ENCODE measurements around the gene TMEM250.

Gene TMEM250

DNA sequence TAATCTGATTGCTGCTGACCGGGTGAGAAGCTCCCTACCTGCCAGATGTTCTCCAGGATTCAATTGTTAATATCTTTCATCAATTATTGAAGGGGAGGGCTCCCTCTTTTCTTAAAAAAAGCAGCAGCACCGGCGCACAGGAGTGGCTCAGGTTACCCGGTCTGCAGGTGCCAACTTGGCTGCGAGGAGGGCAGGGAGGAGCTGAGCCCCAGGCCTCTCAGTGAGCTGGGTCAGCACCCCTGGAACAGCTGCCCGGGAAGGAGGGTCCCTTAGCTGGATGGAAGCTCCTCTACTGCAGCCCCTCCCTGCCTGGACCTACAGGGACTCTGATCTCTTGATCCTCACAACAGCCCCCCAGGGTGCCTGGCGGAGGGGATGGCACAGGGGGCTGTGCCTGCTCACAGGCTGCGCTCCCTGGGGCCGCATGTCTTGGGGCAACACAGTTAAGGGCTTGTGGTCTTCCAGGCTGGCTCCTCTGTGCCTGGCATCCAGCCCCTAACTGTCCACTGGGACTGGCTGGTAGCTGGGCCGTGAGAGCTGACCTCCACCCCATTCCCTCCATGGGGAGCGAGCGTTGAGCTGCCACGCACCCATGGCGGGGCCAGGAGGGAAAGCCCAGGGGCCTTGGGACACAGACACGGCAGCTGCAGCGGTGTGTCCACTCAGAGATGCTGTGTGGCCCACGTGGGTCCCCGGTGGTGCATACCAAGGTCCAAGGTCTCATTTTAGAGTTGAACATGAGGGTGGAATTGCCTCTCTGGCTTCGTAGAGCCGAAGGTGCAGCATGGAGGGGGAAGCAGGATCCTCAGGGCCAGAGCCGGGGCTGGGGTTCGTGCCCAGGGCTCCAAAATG, 28.6 kb upstream of the TMEM250 start:
- no peak for DNase-seq

DNA sequence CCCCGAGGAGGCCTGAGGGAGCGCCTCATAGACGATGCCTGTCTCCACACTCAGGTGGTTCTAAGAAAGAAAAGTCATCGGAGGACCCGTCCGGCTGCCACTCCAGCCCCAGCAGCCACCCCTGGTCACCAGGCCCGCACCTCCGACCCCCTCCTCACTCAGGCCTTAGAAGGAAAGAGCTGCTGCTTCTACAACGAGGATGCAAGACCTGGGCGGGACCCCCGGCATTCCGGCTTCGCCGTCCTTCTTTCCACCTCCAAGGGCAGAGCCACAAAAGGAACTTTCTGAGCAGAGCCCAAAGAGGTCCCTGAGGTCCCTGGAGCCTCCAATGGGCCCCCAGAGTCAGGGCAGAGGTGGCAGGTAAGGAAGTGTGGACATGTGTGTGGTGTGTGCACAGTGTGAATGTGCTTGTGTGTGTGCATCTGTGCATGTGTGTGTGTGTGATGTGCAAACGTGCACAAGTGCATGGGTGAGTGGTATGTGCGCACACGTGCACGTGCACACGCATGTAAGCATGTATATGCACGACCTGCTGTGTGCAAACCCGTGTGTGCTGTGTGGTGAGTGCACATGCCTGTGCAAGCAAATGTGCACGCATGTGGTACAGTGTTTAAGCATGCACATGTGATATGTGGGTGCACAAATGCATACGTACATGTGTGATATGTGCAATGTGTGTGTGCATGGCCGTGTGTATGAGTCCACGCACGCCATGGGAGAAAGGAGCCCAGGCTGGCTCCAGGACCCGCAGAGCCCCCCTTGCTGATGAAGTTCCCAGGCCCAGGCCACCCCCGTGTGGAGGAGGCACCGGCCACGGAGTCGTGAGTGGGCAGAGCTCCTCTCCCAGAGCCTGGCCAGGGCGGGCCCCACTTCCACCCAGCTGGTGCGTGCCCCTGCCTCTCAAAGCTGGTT, 27.7 kb upstream of the TMEM250 start:
- no peak for DNase-seq

DNA sequence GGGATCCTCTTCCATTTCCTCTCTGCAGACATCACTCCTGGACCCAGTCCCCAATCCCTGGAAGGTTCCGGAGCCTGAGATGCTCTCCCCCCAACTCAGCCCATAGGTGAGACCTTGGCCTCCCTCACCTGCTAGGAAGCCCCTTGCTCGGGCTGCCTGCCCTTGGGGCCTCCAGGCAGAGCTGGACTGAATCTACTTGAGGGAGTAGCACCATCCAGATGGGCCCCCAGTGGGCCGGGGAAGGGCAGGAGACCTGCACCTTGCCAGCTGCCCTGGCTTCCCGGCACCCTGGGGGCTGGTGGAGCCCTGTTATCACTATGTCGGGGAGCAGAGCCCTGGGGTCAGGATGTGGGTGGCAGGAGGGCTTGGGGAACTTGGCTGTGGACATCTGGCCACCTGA, 26.9 kb upstream of the TMEM250 start:
- no peak for DNase-seq

DNA sequence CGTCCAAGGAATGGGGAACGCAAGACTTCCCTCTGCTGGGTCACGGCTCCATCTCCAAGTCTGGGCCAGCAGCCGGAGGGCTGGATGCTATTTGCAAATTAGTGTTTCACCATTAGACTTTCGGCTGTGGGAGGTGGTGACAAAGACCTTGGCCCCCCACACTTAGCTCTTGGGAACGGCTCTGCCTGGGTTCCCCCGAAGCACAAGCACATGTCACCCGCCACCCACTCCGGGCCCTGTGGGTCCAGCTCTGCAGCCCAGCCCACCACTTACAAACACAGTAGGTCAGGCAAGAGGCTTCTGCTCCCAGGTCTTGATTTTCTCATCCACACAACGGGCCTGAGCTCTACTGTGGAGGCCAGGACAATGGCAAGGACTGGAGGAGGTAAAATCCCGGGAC, 25.8 kb upstream of the TMEM250 start:
- no peak for DNase-seq

DNA sequence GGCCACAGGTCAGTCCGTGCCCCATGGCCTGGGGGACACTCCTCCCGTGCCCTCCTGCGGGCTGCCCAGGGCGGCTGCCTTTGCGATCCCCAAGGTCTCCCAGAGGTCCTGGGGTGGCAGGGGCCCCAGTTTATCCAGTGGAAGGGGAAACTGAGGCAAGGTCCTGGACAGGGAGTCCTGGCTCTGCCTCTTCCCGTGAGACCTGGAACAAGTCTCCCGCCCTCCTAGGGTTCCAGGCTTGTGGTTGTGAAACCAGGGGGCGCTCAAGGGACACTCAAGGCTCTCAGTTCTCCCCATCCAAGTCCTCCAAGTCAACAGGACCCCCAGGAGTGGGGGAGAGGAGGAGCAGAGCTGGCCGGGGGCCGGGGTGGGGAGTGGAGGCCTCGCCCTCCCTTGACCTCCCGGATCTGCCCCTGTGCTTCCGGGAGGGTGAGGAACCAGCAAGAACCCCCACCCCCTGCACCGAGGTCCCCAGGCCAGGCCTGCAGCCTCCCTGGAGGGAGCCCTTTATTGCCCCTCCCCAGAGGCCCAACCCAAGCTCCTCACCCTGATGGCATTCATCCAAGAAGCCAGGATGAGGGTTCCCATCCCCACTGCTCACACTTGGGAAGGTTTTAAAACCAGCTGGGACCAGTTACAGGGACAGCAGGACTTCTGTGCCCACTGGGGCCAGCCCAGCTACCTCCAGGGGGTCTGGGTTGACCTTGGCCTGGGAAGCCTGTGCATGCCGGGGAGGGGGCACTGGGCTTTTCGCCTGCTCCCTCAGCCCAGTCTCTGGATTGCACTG, 24.7 kb upstream of the TMEM250 start:
- peak; percentile 5 for DNase-seq

DNA sequence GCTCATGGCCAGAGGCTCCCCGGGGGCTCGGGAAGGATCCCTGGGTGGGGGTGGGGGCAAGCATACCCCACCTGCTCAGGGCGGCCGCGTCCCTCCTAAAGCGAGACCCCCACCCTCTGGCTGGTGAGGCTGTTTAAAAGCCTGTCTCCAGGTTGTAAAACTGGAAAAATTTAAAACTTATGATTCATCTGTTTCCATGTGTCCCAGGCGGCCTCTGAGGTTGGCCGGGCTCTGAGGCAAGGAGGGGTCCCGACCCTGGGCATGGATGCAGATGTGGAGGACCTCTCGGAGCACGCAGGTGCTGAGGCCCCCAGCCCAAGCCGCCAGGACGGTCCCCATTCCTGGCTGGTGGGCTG, 24.2 kb upstream of the TMEM250 start:
- no peak for DNase-seq

DNA sequence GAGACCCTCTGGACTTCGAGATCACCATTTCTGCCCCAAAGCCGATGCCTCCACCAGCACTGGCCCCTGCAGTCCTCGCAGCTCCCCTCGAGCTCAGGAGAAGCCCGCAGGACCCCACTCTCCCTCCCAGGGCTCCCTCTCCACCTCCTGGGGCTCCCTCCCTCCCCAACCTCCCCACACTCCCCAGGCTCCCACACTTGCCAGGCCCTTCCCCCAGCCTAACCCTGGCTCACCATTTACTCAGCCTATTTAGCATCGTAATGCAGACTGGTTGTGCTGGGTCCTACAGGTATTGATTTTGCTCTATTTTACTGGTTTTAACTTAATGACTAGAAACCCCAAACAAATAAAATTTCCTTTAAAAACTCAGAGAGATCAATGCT, 23.7 kb upstream of the TMEM250 start:
- no peak for DNase-seq

DNA sequence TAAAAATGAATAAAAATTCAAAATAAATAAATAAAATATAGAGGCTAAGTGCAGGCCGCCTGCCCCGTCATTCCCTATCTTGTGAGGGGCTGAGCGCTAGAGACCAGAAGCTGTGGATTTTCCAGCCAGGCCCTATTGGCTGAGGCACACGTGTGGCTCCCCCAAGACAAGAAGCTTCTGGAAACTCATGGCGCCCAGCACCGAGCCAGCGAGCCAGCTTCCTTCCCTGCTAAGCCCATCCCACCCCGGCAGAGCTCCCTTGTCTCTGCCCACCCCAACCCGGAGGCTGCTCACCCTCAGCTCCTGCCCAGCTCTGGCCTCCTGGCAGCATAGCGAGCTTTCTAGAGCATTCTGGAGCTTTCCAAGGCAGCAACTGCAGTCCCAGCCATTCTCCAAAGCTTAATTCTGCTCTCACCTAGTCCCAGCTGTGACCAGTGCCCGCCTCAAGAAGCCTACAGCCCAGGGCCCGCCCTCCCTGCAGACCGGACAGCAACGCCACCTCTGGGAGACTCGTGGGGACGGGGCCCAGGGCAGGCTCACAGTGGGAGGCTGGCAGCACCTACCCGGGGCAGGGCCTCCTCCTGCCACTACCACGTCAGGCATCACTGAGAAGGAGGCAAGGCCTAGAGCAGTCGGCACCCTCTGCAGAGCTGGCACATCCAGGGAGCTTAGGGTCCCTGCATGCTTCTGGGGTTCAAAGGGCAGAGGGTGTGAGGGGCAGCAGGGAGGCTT, 23.2 kb upstream of the TMEM250 start:
- DNase-seq: no peak

DNA sequence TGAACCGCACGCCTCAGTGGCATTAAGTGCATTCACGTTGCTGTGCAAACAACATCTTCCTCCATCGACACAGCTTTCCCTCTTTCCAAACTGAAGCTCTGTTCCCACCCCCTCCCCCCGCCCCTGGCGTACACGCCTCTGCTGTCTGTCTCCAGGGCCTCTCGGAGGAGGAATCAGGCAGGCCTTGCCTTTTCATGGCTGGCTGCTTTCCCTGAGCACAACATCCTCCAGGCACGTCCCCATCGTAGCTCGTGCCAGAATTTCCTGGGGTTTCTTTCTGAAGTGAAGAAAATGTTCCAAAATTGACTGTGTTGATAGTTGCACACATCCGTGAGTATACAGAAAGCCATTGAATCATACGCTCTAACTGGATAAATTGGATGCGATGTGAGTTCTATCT, 22.3 kb upstream of the TMEM250 start:
- DNase-seq: no peak

DNA sequence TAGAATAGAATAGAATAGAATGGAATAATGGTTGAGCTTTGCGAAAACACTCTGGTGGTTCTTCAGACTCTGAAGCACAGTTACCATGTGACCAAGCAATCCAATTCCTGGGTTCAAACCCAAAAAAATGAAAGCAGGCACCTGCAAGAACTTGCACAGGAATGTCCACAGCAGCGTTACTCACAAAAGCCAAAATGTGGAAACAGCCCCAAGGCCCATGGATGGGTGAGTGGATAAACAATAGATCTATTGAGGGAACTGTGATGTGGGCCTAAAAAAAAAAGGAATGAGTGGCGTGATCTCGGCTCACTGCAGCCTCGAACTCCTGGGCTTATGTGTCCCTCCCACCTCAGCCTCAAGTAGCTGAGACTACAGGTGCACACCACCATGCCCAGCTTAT, 21.4 kb upstream of the TMEM250 start:
- DNase-seq: no peak

DNA sequence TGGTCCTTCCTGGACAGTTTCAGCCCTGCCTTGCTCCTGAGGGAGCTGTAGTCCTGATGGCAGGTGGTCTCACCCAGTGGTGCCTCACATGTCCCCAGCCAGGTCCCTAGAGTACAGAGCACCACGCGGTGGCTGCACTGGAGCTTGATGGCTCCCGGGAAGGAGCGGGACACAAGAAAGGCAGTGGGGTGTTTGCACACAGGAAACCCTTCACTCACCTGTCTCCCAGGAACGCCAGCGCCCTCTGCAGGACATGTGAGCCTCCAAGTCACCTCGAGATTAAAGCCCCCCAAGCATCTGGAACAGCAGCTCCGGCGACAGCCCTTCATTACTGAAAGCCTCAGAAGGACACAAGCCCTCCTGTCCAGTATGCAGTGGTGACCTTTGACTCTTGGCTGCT, 19.9 kb upstream of the TMEM250 start:
- peak; percentile 29 for DNase-seq

DNA sequence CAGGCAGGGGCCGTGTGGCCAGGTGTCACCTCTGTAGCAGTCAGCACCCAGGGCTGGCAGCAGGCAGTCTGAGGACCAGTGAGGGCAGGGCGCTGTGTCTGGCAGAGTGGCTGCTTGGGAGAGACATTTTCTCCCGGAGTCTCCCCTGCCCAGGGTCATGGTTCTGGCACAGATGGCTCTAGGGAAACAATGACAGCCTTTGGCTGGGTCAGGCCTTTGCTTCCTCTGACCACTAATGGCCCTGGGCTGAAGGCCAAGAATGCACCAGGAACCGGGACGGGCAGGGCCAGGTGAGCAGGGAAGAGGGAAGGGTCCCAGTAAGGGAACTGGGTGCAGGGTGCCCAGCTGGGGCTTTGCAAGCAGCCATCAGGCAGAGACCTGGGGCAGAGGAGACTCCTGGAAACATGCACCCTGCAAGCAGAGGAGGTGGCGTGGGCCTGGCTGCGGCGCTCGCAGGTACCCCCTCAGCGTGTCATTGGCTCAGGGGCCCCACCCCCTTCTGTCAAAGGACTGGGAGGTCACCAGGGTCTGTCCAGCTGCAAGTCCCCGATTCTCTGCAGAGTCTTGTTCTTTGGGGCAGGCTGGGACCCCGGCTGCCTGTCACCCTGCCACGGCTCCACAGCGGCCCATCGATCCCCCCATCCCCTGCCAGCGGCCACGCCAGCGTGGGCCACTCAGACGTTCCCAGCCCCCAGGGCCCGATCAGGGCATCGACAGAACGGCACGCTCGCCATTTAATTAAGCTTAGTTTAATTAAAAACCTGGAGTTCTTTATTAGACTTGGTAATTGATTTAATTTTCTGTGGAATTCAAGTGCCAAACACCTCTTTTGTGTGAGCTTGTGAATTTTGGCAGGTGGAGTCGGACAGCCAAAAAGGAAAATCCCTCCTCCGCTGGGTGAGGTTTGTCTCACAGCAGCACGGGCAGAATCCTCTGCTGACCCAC, 18.9 kb upstream of the TMEM250 start:
- no peak for DNase-seq

DNA sequence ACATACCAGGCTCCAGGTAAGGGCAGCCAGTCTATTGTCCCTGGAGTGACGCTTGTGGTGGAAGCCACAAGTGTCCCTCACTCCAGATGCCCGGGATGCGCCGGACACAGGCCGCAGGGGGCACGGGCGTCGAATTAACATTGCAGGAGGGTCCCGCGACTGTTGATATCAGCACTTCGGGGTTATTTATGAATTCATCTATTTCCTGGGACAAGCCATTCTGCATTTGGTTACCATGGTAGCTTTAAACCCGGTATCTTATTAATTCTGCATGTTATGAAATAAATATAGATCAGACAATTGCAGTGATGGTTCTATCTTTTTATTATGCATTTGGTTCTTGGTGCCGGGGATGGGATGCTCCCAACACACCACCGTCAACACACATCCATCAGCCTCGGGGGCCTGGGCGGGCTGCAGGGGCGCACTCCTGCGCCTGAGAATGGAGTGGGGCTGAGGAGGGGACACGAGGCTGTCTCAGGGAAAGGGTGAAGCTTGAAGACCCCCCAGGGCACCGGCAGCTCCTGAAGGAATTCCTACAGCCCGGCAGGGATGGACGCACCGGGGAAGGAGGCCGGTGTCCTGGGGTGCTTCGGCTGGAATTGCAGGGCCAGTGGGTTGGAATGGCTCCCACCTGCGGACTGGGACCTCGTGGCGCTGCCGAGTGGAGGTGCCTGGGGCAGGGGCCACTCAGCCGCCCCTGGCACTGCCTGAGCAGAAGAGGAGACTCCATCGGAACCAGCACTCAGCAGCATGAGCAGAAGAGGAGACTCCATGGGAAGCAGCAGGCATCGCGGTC, 17.7 kb upstream of the TMEM250 start:
- no peak for DNase-seq

DNA sequence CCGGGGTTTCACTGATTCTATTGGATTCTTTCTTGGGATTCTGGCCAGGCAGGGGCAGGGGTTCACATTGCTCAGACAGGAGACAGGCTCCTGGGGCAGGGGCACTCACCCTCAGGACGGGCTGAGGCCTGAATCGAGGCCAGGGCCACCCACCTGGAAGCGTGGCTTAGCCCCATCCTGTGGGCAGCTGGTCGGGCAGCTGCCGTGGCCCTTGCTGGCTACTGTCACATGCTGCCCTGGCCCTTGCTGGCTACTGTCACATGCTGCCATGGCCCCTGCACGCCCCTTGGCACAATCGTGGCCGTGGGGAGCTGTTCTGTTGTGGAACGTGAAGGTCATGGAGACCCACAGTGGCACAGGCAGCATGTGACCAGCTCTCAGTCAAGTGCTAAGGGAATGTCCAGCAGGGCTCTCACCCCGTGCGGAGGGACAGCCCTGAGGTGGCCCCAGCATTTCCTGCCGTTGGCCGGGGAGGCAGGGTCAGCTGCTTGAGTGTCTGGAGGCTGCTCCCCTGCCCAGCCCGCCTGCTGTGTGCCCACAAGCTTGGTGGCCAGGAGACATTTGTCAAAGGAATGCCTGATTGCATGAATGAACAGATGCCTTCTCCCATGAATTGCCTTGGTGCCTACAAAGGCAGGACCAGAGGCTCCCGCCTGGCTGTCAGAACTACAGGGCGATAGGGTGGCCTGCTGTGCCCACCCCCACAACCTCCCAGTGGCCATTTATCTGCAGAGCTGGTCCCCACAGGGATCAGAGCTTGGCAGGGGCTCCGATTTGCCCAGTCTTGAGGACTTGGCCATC, 16.9 kb upstream of the TMEM250 start:
- no peak for DNase-seq

DNA sequence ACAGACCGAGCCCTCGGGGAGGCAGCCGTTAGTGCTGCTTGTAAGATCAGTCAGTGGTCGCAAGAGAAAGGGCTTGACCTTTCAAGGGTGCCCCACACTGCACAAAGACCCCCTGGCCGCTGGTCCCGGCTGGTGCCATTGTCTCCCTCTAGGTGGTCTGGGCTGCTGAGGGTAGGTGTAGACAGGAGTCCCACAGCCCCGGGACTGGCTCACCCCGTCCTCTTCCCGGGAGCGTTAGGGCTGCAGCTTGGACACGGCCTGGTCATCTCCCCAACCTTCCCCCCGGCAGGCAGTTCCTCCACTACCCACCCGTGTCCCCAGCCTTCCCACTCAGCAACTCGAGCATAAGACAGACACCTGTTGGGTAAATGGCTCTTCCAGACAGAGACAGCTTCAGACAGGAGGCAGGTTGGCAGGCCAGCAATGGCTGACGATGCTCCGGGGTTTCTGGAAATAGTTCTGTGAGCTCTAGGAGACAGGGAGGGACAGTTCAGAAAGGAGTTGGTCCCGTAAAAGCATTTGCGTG, 15.3 kb upstream of the TMEM250 start:
- no peak for DNase-seq

DNA sequence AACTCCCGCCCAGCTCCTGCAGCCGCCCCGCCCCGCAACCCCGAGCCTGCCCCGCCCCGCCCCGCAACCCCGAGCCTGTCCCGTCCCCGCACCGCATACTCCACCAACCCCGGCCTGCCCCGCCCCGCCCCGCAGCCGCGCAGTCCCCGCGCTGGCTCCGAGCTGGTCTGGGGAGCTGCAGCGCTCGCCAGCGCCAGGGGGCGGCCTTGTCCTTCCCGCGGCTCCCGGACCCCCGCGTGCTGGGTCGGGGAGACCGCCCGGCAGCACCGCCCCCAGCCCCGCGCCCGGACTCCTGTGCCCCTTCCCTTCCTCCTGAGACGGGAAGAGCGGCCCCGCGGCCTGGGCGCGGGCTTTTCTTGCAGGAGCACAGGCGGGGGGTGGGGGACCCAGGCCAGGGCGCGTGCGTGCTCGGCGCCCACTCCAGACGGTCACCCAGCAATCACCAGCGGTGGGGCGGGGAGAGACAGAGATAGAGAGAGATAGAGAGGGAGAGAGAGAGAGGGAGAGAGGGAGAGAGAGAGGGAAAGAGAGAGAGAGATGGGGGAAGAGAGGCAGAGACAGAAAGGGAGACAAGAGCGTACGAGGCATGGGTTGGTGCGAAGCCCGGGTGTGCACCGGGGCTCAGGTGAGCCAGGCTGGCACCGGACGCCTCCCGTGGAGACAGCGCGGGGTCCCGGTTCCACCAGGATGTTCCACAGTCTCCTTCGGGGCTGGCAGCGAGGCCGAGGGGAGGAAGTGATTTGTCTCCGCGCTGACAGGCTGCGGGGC, 14.7 kb upstream of the TMEM250 start:
- no peak for DNase-seq

DNA sequence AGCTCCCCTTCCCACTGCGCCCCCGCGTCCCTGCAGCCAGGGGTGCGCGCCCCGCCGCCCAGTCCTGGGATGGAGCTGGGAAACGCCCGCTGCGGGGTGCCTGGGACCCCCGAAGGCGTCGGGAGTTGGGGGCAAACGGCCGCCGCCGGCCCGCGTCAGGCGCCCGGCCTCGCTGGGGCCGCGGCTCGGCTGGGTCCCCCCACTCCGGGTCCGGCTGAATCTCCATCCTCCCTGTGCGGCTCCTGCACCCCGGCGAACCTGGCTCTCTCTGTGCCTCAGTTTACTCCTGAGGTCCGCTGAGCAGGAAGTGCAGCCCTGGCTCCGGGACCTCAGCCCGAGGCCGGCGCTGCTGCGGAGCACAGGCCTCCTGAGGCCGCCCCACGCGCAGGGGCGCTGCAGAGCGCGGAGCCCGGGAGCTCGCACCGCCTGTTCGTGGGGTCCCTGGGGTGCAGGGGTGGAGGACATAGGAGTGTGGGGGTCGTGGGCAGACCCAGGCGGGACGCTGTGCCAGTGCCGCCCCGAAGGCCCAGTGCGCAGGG, 13.9 kb upstream of the TMEM250 start:
- DNase-seq: no peak
